HG03520 (cell line): ENCODE measurements around the gene GTPBP3.
A peak's percentile ranks its signal among the peaks of the same experiment; 100 is the strongest.
"Not testable (repeated sequence)": the region's sequence is repeated elsewhere in the genome, so short reads cannot be mapped to it uniquely, and the experiment has no call there.

ENCODE experiments used
- ATAC-seq: cut with Tn5 transposase; IDR thresholded peaks from one replicate; pipeline ENCODE4 v1.9.1; 2021; ENCODE audit warnings: mild to moderate bottlenecking, moderate library complexity; ENCODE audit not compliant: unreplicated experiment

GTPBP3 gene

DNA sequence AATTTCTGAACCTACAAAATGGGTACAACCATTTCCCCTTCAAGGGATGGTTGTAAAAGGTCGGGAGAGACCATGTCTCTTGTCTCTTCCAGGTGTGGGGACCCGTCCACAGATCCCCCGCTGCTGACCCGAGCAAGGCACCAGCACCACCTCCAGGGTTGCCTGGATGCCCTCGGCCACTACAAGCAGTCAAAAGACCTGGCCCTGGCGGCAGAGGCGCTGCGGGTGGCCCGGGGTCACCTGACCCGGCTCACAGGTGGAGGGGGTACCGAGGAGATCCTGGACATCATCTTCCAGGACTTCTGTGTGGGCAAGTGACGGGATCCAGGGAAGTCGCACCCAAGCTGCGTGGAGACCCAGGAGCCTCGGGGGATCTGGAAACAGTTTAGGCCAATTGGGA, 4.0 kb downstream of the GTPBP3 start:
- no peak for ATAC-seq

GRCh38 chr19:17341845-17342244, 4.5 kb downstream of the GTPBP3 start:
- no peak for ATAC-seq

DNA sequence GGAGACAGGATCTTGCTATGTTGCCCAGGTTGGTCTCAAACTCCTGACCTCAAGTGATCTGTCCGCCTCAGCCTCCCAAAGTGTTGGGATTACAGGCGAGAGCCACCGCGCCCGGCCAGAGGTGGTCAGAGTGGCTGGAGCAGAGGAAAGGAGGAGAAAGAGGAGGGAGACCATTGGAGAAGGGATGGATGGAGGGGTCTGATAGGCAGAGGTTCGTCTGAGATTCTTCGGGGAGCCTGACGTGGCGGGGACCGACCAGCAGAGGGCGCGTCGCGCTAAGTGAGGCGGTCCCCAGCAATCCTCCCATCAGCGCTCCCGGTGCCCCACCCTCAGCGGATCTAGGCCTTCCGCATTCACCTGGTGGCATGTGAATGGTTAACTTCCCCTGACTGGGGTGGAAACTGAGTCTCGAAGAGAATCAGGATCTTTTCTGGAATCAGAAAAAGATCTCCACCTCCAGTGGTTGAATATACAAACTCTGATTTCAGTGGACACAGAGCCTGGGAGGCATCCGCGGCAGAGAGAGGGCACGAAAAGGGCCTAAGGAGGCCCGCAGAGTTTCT, 8.8 kb downstream of the GTPBP3 start:
- ATAC-seq = no peak

GRCh38 chr19:17347361-17347760, 10.0 kb downstream of the GTPBP3 start:
- ATAC-seq = no peak

GRCh38 chr19:17347877-17348276, 10.5 kb downstream of the GTPBP3 start:
- ATAC-seq = no peak

DNA sequence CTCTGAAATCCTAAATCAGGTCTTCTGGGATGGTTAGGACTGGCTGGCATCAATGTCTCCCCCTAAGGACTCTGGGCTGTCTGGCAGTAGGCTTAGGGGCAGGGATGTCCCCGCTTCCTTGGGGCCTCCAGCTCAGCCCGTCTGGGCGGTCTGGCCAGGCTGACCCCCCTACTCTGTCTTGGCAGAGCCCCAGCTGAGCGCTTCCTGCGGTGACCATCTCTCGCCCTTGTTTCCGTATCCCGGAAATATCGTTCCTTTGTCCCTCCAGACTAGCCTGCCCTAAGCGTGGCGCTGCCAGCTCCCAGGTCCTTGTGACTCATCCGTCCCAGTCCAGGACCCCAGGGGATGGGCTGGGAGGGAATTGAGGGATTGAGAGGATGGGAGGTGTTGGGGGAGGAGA, 11.3 kb downstream of the GTPBP3 start:
- ATAC-seq = no peak

DNA sequence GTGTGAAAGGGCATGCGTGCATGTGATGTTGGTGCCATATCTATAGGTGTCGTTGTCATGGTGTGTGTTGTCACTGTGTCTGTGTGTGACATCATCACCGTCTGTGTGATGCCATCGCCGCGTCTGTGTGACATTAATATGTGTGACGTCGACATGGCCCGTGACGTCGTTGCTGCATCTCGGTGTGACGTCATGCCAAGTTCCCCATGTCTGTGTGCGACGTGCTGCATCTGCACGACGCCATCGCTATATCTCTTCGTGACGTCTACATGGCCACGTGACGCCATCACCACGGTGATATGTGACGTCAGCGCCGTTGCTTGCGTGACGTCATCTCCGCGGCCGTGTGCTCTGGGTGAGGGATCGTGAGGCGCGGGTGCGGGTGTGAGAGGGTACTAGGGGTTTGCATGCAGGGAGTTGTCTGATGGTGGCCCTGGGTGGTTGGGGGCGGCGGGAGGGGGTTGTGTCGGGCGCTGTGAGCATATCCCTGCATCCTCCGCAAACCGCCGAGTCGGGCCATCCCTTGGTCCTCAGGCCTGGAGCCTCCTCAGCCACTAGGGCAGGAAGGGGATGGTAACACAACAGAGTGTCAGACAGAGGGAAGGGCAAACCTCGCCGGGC, 14.6 kb downstream of the GTPBP3 start:
- ATAC-seq = no peak

GRCh38 chr19:17352608-17353280, 15.4 kb downstream of the GTPBP3 start:
- ATAC-seq = no peak

- no peak for ATAC-seq
Measured at GRCh38 chr19:17353386-17353785, 16.0 kb downstream of the GTPBP3 start.

DNA sequence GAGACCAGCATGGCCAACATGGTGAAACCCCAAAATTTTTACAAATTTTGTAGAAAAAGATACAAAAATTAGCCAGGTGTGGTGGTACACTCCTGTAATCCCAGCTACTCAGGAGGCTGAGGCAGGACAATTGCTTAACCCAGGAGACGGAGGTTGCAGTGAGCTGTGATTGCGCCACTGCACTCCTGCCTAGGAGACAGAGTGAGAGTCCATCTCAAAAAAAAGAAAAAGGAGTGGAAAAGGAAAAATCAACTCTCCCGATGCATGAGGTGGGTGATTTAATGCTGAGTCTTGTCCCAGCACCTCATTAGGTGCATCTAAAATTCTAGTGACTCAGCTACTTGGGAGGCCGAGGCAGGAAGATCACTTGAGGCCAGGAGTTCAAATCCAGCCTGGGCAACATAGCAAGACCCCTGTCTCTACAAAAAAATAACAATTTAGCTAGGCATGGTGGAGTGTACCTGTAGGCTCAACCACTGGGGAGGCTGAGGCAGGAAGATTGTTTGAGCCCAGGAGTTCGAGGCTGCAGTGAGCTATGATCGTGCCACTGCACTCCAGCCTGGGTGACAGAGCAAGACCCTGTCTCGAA, 19.8 kb downstream of the GTPBP3 start:
- no peak for ATAC-seq

GRCh38 chr19:17357724-17358123, 20.4 kb downstream of the GTPBP3 start:
- no peak for ATAC-seq

DNA sequence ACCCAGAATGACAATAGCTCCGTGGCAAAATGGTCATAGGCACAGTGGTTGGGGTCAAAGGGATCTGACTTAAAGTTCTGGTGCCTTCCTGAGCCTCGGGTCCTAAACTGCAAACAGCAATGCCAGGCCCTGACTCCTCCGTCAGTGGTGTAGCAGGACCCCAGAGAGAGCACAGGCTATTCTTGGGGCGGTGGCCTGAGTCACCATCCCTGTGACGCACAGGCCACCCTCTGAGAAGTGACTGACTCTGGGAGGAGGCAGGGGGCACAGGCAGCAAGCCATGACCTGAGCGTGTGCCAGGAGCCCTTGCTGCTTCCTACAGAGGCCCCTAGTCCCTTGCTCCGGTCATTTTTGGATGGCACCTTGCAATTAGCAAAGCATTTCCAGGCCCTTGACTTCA, 21.0 kb downstream of the GTPBP3 start:
- no peak for ATAC-seq

GRCh38 chr19:17359905-17360800, 22.8 kb downstream of the GTPBP3 start:
- ATAC-seq = no peak

DNA sequence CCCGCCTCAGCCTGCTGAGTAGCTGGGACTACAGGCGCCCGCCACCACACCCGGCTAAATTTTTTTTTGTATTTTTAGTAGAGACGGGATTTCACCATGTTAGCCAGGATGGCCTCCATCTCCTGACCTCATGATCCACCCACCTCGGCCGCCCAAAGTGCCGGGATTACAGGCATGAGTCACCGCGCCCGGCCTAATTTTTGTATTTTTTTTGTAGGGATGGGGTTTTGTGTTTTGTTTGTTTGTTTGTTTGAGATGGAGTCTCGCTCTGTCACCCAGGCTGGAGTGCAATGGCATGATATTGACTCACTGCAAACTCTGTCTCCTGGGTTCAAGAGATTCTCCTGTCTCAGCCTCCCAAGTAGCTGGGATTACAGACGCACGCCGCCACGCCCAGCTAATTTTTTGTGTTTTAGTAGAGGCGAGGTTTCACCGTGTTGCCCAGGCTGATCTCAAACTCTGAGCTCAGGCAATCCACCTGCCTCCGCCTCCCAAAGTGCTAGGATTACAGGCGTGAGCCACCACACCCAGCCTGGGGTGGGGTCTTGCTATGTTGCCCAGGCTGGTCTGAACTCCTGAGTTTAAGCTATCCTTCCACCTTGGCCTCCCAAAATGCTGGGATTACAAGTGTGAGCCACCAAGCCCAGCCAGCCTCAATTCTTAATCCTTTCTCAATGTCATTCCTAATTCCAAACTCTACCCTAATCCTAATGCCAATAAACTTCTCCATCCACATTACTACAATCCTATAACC, 26.7 kb downstream of the GTPBP3 start:
- not testable (repeated sequence) for ATAC-seq

DNA sequence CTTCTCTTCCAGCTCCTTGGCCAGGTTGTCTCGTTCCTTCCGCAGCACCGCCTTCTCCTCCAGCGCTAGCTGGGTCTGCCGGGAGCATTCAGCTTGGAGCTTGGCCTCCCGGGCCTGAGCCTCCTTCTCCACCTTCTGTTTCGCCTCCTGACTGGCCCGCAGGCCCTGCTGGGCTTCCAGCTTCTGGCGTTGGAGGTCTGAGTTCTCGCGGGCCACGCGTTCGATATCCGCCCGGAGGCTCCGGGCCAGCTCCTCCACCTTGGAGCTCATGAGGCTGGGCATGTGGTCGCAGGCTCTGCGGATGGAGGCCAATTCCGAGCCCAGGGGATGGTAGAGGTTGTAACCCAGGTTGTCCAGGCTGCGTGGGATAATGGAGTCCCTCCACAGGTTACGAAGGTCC, 28.0 kb downstream of the GTPBP3 start:
- no peak for ATAC-seq

DNA sequence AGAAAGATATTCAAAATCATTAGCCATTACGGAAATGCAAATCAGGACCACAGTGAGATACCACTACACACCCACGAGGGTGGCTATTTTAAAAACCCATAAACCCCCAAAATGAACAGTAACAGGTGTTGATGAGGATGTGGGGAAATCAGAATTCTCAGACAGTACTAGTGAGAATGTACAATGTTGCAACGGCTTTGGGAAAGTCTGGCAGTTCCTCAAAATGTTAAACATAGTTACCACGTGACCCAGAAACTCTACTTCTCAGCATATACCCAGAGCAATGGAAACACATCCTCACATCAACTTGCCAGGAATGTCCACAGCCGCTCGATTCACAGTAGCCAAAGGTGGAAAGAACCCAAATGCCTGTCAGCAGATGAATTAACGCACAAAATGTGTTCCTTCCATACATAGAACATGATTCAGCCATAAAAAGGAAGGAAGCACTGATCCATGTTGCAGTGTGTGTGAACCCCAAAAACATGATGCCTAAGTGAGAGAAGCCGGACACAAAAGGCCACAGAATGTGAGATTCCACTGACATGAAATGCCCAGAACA, 32.8 kb downstream of the GTPBP3 start:
- peak; percentile 69 for ATAC-seq

DNA sequence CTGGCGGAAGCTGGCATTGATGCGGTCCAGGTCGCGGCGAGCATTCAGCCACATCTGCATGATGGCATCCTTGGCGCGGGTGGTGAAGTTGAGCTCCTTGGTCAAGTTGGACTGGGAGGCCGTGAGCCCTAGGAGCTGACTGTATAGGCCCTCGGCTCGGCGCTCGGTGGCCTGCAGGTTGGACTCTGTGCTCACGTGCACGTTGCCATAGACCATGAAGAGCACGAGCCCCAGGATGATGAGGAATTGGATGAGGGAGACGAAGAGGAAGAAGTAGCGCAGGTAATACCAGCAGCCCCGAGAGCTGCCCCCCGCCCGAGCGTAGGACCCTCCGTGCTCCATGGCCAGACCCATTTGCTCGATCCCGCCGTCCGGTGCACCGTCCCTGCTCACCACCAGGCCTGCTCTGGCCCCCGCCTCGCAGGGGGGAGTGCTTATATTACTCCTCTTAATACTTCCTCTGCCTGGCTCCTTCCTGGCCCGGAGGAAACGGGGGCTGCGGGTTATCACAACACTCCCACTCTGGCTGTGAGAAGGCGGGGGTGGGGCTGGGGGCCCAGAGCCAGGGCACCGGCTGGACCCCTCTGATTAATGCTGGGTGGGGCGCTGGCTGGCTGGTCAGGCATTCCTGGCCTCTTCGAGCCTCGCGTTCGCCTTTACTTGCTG, 39.7 kb downstream of the GTPBP3 start, which contains the start of gene PLVAP:
Gene PLVAP (minus strand): TSS at position 408 of the 666 bp plus-strand sequence. CDS start 54 bp downstream, at position 354.
- ATAC-seq = no peak

DNA sequence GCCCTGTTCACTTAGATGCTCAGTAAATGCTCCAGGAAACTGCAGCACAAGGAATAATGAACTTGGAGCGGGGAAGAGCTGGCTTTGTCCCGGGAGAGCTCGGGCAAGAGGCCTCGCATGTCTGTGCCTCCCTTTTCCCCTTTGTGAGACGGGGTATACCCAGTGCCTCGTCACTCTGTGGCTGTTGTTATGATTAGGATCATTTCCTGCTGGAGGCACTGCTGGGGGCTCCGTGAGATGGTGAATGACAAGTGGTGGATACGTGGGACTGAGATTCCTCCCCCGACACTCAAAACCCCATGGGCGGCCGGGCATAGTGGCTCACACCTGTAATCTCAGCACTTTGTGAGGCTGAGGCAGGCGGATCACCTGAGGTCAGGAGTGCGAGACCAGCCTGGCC, 40.9 kb downstream of the GTPBP3 start:
- no peak for ATAC-seq

- ATAC-seq = no peak
Measured at GRCh38 chr19:17379221-17379631, 41.9 kb downstream of the GTPBP3 start.
